DMS53 treated with DMSO at 0.1 percent for 48 hours (cell line): ENCODE measurements around the gene RNF34.
"Not testable (repeated sequence)": the region's sequence is repeated elsewhere in the genome, so short reads cannot be mapped to it uniquely, and the experiment has no call there.

Source experiments
- DNase-seq: peaks from one replicate; lab custom pipeline; 2025; ENCODE audit not compliant: unreplicated experiment; lab: John Stamatoyannopoulos, UW

Gene RNF34, protein sequence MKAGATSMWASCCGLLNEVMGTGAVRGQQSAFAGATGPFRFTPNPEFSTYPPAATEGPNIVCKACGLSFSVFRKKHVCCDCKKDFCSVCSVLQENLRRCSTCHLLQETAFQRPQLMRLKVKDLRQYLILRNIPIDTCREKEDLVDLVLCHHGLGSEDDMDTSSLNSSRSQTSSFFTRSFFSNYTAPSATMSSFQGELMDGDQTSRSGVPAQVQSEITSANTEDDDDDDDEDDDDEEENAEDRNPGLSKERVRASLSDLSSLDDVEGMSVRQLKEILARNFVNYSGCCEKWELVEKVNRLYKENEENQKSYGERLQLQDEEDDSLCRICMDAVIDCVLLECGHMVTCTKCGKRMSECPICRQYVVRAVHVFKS

GRCh38 chr12:121399391-121400331 lies at the start of gene RNF34:
RNF34 (plus strand) TSS chr12:121400118; CDS start chr12:121400213, 95 bp downstream.
- peak; percentile 98 for DNase-seq

GRCh38 chr12:121351820-121352681 lies 47.9 kb upstream of the RNF34 start, which contains the start of gene ANAPC5:
ANAPC5 (minus strand) TSS chr12:121352411; CDS start chr12:121352340, 71 bp downstream.
- peak; percentile 98 for DNase-seq

DNA sequence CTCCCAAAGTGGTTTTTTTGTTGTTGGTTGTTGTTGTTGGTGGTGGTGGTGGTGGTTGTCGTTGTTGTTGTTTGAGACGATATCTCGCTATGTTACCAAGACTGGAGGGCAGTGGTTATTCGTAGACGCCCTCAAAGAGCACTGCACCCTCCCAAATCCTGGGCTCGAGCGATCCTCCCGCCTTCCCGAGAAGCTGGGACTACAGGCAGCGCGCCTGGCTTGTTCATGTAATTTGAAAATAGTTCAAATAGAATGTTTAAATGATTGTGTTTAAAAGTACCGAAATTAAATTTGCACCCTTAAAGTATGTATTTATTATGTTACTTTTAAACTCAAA lies 47.3 kb upstream of the RNF34 start:
- peak; percentile 78 for DNase-seq

GRCh38 chr12:121355818-121356217 lies 44.1 kb upstream of the RNF34 start:
- DNase-seq = no peak

DNA sequence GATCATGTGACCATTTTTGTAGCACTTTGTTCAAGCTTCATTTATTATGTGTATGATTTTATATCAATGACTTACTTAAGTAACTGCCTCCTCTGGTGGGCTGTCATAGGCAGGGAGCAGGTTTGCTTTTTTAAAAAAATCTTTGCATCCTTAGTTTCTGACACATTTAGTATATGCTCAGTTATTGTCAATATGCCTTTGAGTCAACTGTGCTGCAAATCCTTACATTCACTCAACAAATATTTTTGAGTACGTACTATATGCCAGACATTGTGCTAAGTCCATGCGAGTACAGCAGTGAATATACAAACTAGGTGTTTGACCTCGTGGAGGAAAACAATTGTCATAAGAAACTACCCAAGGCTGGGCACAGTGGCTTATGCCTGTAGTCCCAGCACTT lies 43.3 kb upstream of the RNF34 start:
- no peak for DNase-seq

DNA sequence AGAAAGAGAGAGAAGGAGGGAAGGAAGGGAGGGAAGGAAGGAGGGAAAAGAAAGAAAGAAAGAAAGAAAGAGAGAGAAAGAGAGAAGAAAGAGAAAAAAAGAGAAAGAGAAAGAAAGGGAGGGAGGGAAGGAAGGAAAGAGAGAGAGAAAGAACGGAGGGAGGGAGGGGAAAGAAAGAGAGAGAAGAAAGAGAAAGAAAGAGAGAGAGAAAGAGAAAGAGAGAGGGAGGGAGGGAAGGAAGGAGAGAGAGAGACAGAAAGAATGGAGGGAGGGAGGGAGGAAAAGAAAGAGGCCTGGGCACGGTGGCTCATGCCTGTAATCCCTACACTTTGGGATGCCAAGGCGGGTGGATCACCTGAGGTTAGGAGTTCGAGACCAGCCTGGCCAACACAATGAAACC lies 42.6 kb upstream of the RNF34 start:
- no peak for DNase-seq

DNA sequence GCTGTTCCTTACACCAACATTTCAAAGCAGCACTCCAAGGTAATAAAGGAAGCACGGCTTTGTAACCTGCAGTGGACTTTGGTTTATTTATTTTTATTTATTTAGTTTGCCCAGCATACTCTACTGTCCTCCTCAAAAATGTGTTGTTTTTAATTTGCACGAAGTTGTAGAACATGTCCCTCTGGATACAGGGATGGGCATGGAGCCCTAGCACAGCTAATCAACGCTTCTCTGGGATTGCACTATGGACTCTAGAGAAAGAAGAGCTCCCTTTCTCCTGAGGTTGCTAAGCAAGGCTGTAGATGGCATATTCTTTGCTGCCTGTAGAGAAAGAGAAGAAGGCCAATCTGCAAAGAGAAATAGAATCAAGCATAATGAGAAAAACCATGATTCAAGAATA lies 41.8 kb upstream of the RNF34 start:
- no peak for DNase-seq

GRCh38 chr12:121364683-121365121 lies 35.2 kb upstream of the RNF34 start:
- DNase-seq = no peak

DNA sequence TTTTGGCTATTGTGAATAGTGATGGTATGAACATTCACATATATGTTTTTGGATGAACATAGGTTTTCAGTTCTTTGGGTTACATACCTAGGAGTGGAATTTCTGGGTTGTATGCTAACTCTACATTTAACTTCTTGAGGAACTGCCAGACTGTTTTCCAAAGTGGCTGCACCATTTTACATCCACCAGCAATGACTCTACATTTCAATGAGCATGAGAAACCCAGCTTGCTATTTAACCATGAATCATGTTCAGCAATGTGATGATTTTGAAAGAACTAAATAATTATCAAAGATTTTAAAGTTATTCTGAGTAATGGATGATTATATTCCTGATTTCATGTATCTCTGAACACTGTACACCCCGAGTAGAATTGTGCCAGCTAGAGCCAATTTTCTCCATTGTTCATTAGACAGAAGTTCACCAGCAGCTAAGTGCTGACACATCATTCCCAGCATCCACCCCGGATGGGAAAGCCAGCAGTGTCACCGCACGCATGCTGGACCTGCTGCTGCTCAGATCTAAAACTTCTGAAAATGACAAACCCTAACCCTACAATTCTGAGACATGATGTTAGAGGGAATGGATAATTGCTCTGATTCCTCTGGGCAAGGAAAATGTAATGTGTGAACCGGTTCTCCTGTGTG lies 34.4 kb upstream of the RNF34 start:
- DNase-seq = no peak

DNA sequence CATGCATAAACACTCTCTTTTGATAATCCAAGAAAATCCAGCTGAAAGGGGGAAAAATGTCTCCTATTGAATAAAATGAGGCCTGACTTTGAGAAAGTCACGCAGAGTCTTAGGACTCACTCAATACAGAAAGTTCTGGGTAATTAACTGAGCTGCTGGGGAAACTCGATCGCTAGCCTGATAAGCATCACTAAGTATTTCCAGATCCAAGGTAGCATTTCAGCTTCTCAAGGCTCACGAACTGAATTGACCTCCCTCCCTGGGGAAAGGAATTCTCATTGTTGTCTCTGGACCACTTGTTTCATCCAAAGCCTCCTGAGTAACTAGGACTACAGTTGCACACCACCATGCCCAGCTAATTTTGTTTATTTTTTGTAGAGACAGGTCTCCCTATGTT lies 33.9 kb upstream of the RNF34 start:
- DNase-seq = no peak

GRCh38 chr12:121371404-121371803 lies 28.5 kb upstream of the RNF34 start:
- no peak for DNase-seq

GRCh38 chr12:121373755-121374154 lies 26.2 kb upstream of the RNF34 start:
- no peak for DNase-seq

DNA sequence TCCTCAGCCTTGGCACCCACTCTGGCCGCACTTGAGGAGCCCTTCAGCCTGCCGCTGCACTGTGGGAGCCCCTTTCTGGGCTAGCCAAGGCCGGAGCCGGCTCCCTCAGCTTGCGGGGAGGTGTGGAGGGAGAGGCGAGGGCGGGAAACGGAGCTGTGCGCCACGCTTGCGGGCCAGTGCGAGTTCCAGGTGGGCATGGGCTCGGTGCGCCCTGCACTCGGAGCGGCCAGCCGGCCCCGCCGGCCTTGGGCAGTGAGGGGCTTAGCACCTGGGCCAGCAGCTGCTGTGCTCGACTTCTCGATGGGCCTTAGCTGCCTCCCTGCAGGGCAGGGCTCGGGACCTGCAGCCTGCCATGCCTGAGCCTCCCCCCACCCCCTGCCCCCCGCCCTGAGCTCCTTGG lies 25.6 kb upstream of the RNF34 start:
- DNase-seq = not testable (repeated sequence)

DNA sequence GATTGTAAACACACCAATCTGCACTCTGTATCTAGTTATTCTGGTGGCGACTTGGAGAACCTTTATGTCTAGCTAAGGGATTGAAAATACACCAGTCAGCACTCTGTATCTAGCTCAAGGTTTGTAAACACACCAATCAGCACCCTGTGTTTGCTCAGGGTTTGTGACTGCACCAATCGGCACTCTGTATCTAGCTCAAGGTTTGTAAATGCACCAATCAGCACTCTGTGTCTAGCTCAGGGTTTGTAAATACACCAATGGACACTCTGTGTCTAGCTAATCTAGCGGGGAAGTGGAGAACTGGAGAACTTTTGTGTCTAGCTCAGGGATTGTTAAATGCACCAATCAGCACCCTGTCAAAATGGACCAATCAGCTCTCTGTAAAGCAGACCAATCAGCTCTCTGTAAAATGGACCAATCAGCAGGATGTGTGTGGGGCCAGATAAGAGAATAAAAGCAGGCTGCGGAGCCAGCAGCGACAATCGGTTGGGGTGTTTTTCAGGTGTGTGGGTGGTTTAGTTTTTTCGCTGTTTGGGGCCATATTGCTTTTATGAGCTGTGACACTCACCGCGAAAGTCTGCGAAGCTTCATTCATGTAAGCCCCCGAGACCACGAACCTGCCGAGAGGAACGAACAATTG lies 24.9 kb upstream of the RNF34 start:
- not testable (repeated sequence) for DNase-seq

DNA sequence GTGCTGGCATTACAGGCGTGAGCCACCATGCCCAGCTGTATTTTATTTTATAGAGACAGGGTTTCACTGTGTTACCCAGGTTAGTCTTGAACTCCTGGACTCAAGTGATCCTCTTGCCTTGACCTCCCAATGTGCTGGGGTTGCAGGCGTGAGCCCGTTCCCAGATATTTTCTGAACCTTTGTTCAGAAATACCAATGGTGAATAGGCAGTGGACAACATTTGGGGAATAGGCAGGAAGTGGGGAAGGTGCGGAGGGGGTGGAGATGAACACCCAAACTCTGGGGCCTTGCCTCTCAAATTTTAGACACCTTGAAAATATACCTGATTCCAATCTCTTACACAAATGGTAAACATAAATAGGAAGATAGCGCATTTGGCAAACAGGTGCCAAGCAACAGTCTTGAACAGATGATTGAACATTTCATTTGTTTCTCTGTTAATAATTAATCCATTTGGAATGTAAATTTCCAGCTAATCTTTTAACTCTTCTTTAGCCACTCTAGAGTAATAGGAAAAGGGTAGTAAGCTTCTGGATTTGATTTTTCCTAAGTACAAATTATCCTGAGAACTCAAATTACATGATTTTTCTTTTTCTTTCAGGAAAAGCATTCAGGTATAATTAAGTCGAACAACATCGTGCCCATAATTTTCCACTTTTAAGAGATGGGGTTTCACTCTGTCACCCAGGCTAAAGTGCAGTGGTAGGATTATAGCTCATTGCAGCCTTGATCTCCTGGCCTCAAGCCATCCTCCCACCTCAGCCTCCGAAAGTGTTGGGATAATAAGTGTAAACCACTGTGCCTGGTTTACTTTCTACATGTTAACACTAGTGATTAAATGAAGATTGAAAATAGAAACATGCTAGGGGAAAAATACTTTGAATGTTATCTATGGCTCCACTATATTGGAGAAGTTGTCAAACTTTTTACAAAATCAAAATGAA lies 22.9 kb upstream of the RNF34 start:
- peak; percentile 61 for DNase-seq

- no peak for DNase-seq
These were observed 21.2 kb upstream of the RNF34 start for GRCh38 chr12:121378736-121379135.

DNA sequence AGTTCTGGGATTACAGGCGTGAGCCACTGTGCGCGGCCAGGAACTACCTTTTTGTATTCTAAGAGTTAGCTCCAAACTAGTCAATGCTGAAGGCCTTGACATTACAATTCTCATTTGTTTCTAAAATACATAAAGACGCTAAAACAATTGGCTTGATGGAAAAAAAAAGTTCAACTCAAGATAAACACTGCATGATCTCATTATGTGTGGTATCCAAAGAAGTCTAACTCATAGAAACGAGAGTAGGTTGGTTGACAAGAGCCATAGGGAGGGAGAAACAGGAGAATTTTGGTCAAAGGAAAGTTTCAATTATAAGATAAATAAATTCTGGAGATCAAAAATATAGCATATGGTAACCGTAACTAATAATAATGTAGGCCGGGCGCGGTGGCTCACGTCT lies 20.0 kb upstream of the RNF34 start:
- DNase-seq = no peak

GRCh38 chr12:121383601-121384021 lies 16.3 kb upstream of the RNF34 start:
- no peak for DNase-seq

DNA sequence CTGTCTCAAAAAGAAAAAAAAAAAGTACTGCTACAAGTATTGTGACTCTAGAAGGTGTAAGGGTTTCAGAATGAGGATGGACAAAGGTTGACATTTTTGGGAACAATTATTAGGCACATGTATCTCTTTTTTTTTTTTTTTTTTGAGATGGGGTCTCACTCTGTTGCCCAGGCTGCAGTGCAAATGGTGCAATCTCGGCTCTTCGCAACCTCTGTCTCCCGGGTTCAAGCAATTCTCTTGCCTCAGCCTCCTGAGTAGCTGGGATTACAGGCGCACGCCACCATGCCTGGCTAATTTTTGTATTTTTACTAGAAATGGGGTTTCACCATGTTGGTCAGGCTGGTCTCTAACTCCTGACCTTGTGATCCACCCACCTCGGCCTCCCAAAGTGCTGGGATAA lies 15.0 kb upstream of the RNF34 start:
- DNase-seq = not testable (repeated sequence)
